ENCODE data around the gene CANT1. TPM values are rescaled to one million over a fixed set of nuclear protein-coding genes. Genes with fewer than 3 reads are reported as not detected.

CANT1 gene
- total and polyA plus RNA-seq, 2 donors from 2014 or later = 23.0 to 56.6 TPM

DNA sequence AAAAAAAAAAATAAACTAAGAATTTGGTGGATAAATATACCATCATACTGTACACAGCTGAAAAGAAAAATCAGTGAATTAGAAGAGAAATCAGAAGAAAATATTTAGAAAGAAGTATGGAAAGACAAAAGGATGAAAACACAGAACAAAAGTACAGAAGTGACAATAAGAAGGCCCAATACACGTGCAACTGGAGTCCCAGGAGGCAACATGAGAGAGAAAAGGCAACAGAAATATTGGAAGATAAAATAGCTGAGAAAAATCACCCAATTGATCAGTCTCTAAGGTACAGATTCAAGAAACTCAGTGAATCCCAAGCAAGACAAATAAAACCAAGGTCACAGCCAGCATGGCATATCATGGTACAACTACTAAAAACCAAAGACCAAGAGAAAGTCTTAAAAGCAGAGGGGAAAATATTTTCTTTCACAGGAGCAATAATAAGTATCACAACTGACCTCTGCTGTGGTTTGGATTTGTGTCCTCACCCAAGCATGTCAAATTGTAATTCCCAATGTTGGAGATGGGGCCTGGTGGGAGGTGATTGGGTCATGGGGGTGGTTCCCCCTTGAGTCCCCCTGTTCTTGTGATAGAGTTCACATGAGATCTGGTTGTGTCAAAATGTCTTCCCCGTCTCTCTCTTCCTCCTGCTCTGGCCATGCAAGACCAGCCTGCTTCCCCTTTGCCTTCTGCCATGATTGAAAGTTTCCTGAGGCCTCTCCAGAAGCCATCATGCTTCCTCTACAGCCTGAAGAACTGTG lies 44.8 kb upstream of the CANT1 start:
- Histone ChIP-seq H3K4me3 (ENCODE audit: low read length in 3 of 3) (no peak overlapping the region), H3K27ac (ENCODE audit: low read depth in 2 of 2, low read length in 2 of 2) (no peak overlapping the region), H3K9me3 (ENCODE audit: control insufficient read depth in 2 of 3, insufficient read depth in 1 of 3, low read length in 3 of 3) (no peaks in the 10 kb centered on the region), H3K9ac (ENCODE audit: low read length in 3 of 3) (no peak overlapping the region), H3K36me3 (ENCODE audit: control insufficient read depth in 2 of 3, insufficient read depth in 3 of 3, low read length in 3 of 3) (no peaks in the 10 kb centered on the region), H3K4me1 (ENCODE audit: control insufficient read depth in 2 of 3, insufficient read depth in 2 of 3, low read depth in 1 of 3, low read length in 3 of 3) (no peaks in the 10 kb centered on the region), H3K27me3 (ENCODE audit: control insufficient read depth, insufficient read depth, low read length) (no peaks in the 10 kb centered on the region)
- FAIRE-seq = no peak
- TF ChIP-seq, protein P1, sequence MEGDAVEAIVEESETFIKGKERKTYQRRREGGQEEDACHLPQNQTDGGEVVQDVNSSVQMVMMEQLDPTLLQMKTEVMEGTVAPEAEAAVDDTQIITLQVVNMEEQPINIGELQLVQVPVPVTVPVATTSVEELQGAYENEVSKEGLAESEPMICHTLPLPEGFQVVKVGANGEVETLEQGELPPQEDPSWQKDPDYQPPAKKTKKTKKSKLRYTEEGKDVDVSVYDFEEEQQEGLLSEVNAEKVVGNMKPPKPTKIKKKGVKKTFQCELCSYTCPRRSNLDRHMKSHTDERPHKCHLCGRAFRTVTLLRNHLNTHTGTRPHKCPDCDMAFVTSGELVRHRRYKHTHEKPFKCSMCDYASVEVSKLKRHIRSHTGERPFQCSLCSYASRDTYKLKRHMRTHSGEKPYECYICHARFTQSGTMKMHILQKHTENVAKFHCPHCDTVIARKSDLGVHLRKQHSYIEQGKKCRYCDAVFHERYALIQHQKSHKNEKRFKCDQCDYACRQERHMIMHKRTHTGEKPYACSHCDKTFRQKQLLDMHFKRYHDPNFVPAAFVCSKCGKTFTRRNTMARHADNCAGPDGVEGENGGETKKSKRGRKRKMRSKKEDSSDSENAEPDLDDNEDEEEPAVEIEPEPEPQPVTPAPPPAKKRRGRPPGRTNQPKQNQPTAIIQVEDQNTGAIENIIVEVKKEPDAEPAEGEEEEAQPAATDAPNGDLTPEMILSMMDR (IDR thresholded peaks at IDR 0.05; ENCODE audit: borderline replicate concordance, extremely low read depth, insufficient read depth) = no peak
- intact Hi-C loops (cut with DNase I) = no loop called here
- peak in 1 of 5 donors; percentile 20 for DNase-seq

DNA sequence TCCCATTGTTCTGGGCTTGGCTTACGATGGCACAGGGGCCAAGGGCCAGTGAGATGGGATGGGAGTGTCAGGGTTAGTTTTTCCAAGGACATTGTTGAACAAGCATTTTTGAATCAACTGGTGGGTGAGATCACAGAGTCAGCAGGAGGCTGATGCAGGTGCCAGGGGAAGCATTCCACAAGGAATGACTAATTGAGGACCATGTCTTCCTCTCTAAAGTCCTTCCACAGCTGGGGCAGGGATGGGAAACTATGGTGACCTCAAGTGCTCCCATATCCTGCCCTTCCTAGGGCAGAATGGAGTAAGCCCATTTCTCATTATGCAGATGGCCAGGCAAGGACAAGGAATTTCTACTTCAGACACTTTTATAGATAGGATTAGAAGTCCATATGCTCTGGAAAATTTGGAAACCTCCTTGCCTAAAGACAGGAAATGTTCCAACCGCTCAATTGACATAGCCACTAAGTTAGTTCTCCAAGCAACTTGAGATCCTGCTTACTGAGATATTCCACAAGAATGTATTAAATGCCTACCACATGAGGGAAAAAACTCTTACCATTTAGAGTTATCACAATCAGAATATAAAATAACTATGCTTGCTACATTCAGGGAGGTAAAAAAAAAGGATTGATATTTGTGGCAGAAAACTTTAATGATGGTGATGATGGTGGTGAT lies 43.8 kb upstream of the CANT1 start:
- FAIRE-seq = no peak
- DNase-seq = peak in 1 of 5 donors; percentile 18
- no peaks in the 10 kb centered on the region for H3K9me3 ChIP-seq (ENCODE audit: control insufficient read depth in 2 of 3, insufficient read depth in 1 of 3, low read length in 3 of 3)
- H3K9ac ChIP-seq (ENCODE audit: low read length in 3 of 3) = no peak overlapping the region
- TF ChIP-seq, protein P1 (IDR thresholded peaks at IDR 0.05; ENCODE audit: borderline replicate concordance, extremely low read depth, insufficient read depth) = no peak
- H3K27me3 ChIP-seq (ENCODE audit: control insufficient read depth, insufficient read depth, low read length) = no peaks in the 10 kb centered on the region
- H3K4me1 ChIP-seq (ENCODE audit: control insufficient read depth in 2 of 3, insufficient read depth in 2 of 3, low read depth in 1 of 3, low read length in 3 of 3) = no peaks in the 10 kb centered on the region
- no peak overlapping the region for H3K4me3 ChIP-seq (ENCODE audit: low read length in 3 of 3)
- H3K36me3 ChIP-seq (ENCODE audit: control insufficient read depth in 2 of 3, insufficient read depth in 3 of 3, low read length in 3 of 3) = no peaks in the 10 kb centered on the region
- H3K27ac ChIP-seq (ENCODE audit: low read depth in 2 of 2, low read length in 2 of 2) = no peak overlapping the region
- intact Hi-C loops (cut with DNase I) = no loop called here

DNA sequence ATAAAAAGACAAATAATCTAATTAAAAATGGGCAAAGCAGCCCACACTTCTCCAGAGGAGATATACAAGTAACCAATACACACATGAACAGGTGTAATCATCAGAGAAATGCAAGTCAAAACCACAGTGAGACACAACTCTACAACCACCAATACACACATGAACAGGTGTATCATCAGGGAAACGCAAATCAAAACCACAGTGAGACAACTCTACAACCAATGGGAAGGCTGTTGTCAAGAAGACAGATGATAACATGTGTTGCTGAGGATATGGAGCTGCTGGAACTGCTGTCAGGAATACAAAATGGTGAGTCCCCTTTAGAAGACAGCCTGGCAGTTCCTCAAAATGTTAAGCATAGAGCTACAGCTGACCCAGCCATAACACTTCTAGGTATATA lies 42.6 kb upstream of the CANT1 start:
- H3K4me1 ChIP-seq (ENCODE audit: control insufficient read depth in 2 of 3, insufficient read depth in 2 of 3, low read depth in 1 of 3, low read length in 3 of 3) = no peaks in the 10 kb centered on the region
- intact Hi-C loops (cut with DNase I) = no loop called here

More for the DNA sequence above, 42.6 kb upstream of the CANT1 start:
- no peak overlapping the region for H3K4me3 ChIP-seq (ENCODE audit: low read length in 3 of 3)
- H3K9me3 ChIP-seq (ENCODE audit: control insufficient read depth in 2 of 3, insufficient read depth in 1 of 3, low read length in 3 of 3) = no peaks in the 10 kb centered on the region
- H3K9ac ChIP-seq (ENCODE audit: low read length in 3 of 3) = no peak overlapping the region
- H3K36me3 ChIP-seq (ENCODE audit: control insufficient read depth in 2 of 3, insufficient read depth in 3 of 3, low read length in 3 of 3) = no peaks in the 10 kb centered on the region
- FAIRE-seq = no peak
- TF ChIP-seq, protein P1 (IDR thresholded peaks at IDR 0.05; ENCODE audit: borderline replicate concordance, extremely low read depth, insufficient read depth) = no peak
- H3K27ac ChIP-seq (ENCODE audit: low read depth in 2 of 2, low read length in 2 of 2) = no peak overlapping the region
- no peaks in the 10 kb centered on the region for H3K27me3 ChIP-seq (ENCODE audit: control insufficient read depth, insufficient read depth, low read length)
- DNase-seq = no peak
